GM12878 (cell line): ENCODE results near the gene LRRC27. TPM values are rescaled to one million over a fixed set of nuclear protein-coding genes. Genes with fewer than 3 reads are reported as not detected.

Experiments
- ATAC-seq: fragments of 200-7000 bp; cut with Tn5 transposase; 3 replicates; pipeline ENCODE4 v1.9.1; 2020; ENCODE audit warnings: mild to moderate bottlenecking, moderate library complexity
- BruUV-seq: library from RNA; stranded (reverse); fragments of 400-500 nt; replicated peaks from 2 replicates; lab custom pipeline; 2021; lab: Mats Ljungman, UMichigan
- CTCF ChIA-PET: fragments of 300-600 bp; sonication (Branson Sonifier 250); formaldehyde crosslinking; extraction: SDS; loops from one replicate; lab custom pipeline; 2021; ENCODE audit warnings: inconsistent platforms; lab: Yijun Ruan, JAX
- POLR2A ChIA-PET: fragments of 350-600 bp; formaldehyde crosslinking; extraction: SDS; loops from one replicate; lab custom pipeline; 2021; ENCODE audit warnings: inconsistent platforms; lab: Charles Lee
- RAD21 ChIA-PET: fragments of 300-600 bp; sonication (Branson Sonifier 250); formaldehyde crosslinking; loops from one replicate; lab custom pipeline; 2023; ENCODE audit warnings: antibody characterized with exemption; ENCODE audit not compliant: unreplicated experiment; lab: Charles Lee
- SMC1A ChIA-PET: fragments of 300-600 bp; sonication (Branson Sonifier 250); formaldehyde crosslinking; loops from one replicate; lab custom pipeline; 2023; ENCODE audit not compliant: unreplicated experiment, uncharacterized antibody; lab: Charles Lee
- DNase-seq: peaks from one replicate; pipeline ENCODE4 v3.0.0-alpha.2; 2011; ENCODE audit warnings: low read depth, low spot score
- FAIRE-seq: peaks from 3 replicates; lab custom pipeline; 2011; peaks lifted over from hg19 to GRCh38; lab: Jason Lieb, UNC
- H2AFZ ChIP-seq: 2 replicates; pipeline ENCODE4 v1.6.0; 2011; ENCODE audit warnings: low read depth, low read length, control low read depth; ENCODE audit not compliant: control insufficient read depth
- H3K27ac ChIP-seq: 2 replicates; pipeline ENCODE4 v1.5.1; 2011; ENCODE audit warnings: control low read depth; ENCODE audit not compliant: control insufficient read depth, insufficient read depth
- H3K27me3 ChIP-seq, 2 experiments: replicated peaks in 1 of 2; 2 replicates each; pipeline versions ENCODE4 v1.6.0 to v1.6.1; 2011; ENCODE audit warnings: low read length in 1 of 2; ENCODE audit not compliant: control insufficient read depth in 2 of 2, insufficient read depth in 2 of 2
- H3K36me3 ChIP-seq, 2 experiments: 2 replicates each; pipeline ENCODE4 v1.5.1; 2011; ENCODE audit warnings: low read length in 1 of 2; ENCODE audit not compliant: control insufficient read depth in 2 of 2, insufficient read depth in 2 of 2
- H3K4me1 ChIP-seq: 2 replicates; pipeline ENCODE4 v1.6.1; 2011; ENCODE audit warnings: mild to moderate bottlenecking, low read length, moderate library complexity, mixed read lengths; ENCODE audit not compliant: control insufficient read depth, insufficient read depth
- H3K4me2 ChIP-seq: 2 replicates; pipeline ENCODE4 v1.6.0; 2011; ENCODE audit warnings: control low read depth; ENCODE audit not compliant: control insufficient read depth, insufficient read depth
- H3K4me3 ChIP-seq: fragments of 200-600 bp; sonication (generic); 2 replicates; pipeline ENCODE4 v1.5.1; 2016
- H3K79me2 ChIP-seq: 2 replicates; pipeline ENCODE4 v1.6.0; 2011; ENCODE audit warnings: low read length; ENCODE audit not compliant: control insufficient read depth, insufficient read depth
- H3K9ac ChIP-seq: 2 replicates; pipeline ENCODE4 v1.8.0; 2011; ENCODE audit warnings: low read length, control low read depth, mixed read lengths; ENCODE audit not compliant: control insufficient read depth, insufficient read depth
- H3K9me3 ChIP-seq: replicated peaks from 3 replicates; pipeline ENCODE4 v1.5.1; 2011; ENCODE audit warnings: mild to moderate bottlenecking, low read length; ENCODE audit not compliant: control insufficient read depth, insufficient read depth
- H4K20me1 ChIP-seq: 2 replicates; pipeline ENCODE4 v1.6.0; 2011; ENCODE audit not compliant: control insufficient read depth, insufficient read depth
- BHLHE40 ChIP-seq, 2 experiments: fragments of 450-650 bp in 1 of 2; IDR thresholded peaks; 2 replicates each; pipeline ENCODE4 v1.6.1; 2011 to 2017; ENCODE audit warnings: low read depth in 2 of 2, borderline replicate concordance in 1 of 2, improper control_type of control experiment in 1 of 2, low read length in 1 of 2, mild to moderate bottlenecking in 1 of 2
- CBFB ChIP-seq: IDR thresholded peaks from 2 replicates; pipeline ENCODE4 v1.6.1; 2016; ENCODE audit warnings: antibody characterized with exemption, low read depth
- DPF2 ChIP-seq: fragments of 450-650 bp; IDR thresholded peaks from 2 replicates; pipeline ENCODE4 v1.6.1; 2017; ENCODE audit warnings: mild to moderate bottlenecking
- EGR1 ChIP-seq, 2 experiments: IDR thresholded peaks; 1 replicate in 1 of 2; 2 replicates in 1 of 2; pipeline ENCODE4 v1.6.1; 2011 to 2012; ENCODE audit warnings: low read depth in 2 of 2, low read length in 2 of 2, borderline replicate concordance in 1 of 2, mild to moderate bottlenecking in 1 of 2, moderate library complexity in 1 of 2
- ESRRA ChIP-seq: IDR thresholded peaks from 2 replicates; pipeline ENCODE4 v1.6.1; 2012; ENCODE audit warnings: mild to moderate bottlenecking, low read length, improper control_type of control experiment
- GATAD2B ChIP-seq: fragments of 450-650 bp; conservative IDR thresholded peaks from 2 replicates; pipeline ENCODE4 v1.6.1; 2017; ENCODE audit warnings: low read depth, mild to moderate bottlenecking, moderate library complexity
- PAX5 ChIP-seq: IDR thresholded peaks from 2 replicates; pipeline ENCODE4 v1.6.1; 2011; ENCODE audit warnings: low read depth, low read length, borderline replicate concordance
- POLR2A ChIP-seq: IDR thresholded peaks from 2 replicates; pipeline ENCODE4 v1.6.1; 2011; ENCODE audit warnings: low read depth, mild to moderate bottlenecking, low read length
- RCOR1 ChIP-seq: conservative IDR thresholded peaks from 2 replicates; pipeline ENCODE4 v1.6.1; 2012; ENCODE audit warnings: low read depth, low read length, improper control_type of control experiment
- SREBF1 ChIP-seq: IDR thresholded peaks from 2 replicates; pipeline ENCODE4 v1.6.1; 2012; ENCODE audit warnings: mild to moderate bottlenecking, low read length
- TARDBP ChIP-seq: IDR thresholded peaks from 2 replicates; pipeline ENCODE4 v1.6.1; 2016; ENCODE audit warnings: borderline replicate concordance
- USF1 ChIP-seq: IDR thresholded peaks from 2 replicates; pipeline ENCODE4 v1.6.1; 2011; ENCODE audit warnings: borderline replicate concordance, low read depth, mild to moderate bottlenecking, moderate library complexity, mixed read lengths, low read length; ENCODE audit not compliant: insufficient read depth; ENCODE audit errors: extremely low read length
- ZNF207 ChIP-seq: fragments of 450-650 bp; IDR thresholded peaks from 2 replicates; pipeline ENCODE4 v1.6.1; 2014; ENCODE audit warnings: antibody characterized with exemption, mild to moderate bottlenecking, borderline replicate concordance
- WGBS: methylation state at CpG from one replicate; pipeline ENCODE4 v1.1.6; 2016; ENCODE audit warnings: low lambda C conversion rate; ENCODE audit not compliant: insufficient replicate concordance, insufficient coverage; ENCODE audit errors: missing lambda C conversion rate; 5-methylcytosine and 5-hydroxymethylcytosine counted together
- in situ Hi-C: fragments of 300-500 bp; cut with MboI; formaldehyde crosslinking; loops from 9 replicates; pipeline ENCODE4 v1.14.3; 2018; ENCODE audit warnings: mixed read lengths
- intact Hi-C: fragments of 100-400 bp; cut with micrococcal nuclease; formaldehyde crosslinking; loops from one replicate; pipeline ENCODE4 v1.14.2; 2022; ENCODE audit not compliant: unreplicated experiment
- polyA plus RNA-seq, 11 experiments: library from polyadenylated mRNA; depleted of rRNA in 4 of 11; unstranded in 6 of 11; stranded (reverse) in 5 of 11; fragments of >200 nt; fragmentation: Nextera tagmentation in 4 of 11; fragmentation: Illumina TruSeq in 1 of 11; extraction: Ambion mirVana in 4 of 11; extraction: Trizol in 1 of 11; gene quantifications; 1 replicate in 1 of 11; 2 replicates in 10 of 11; pipeline versions ENCODE4 v1.2.1 to v1.2.3, GENCODE V29; 2011 to 2016; ENCODE audit warnings: inconsistent platforms in 2 of 11, missing spikeins in 2 of 11, low read depth in 1 of 11
- total RNA-seq, 4 experiments: library from RNA; depleted of rRNA in 3 of 4; stranded (reverse); fragments of >200 nt in 3 of 4; fragmentation: Illumina TruSeq in 1 of 4; extraction: Trizol in 1 of 4; gene quantifications; 2 replicates each; pipeline versions ENCODE4 v1.2.1 to v1.2.3, GENCODE V29; 2013 to 2021
- TF ChIP-seq, protein P1 (sequence below): fragments of 450-650 bp; formaldehyde crosslinking; IDR thresholded peaks from 2 replicates; pipeline ENCODE4 v1.4.0; 2020; ENCODE audit warnings: mild to moderate bottlenecking, moderate library complexity

LRRC27 gene
- total and polyA plus RNA-seq, 10 of the 15 experiments (the other 5 are each of a cell fraction or from before 2014, with no cell fraction given) = 0.48 to 6.9 (median 4.7) TPM

GRCh38 chr10:132397036-132397541 is 65.1 kb downstream of the LRRC27 start, which contains the start of gene PWWP2B:
Gene PWWP2B, plus strand, starts transcription at chr10:132397200. Its CDS starts 27 bp downstream, at chr10:132397227.
- Histone ChIP-seq H3K9ac (peak within 1 kb of the TSS; percentile 35; the same call in 1 of the 2 replicates), H3K27me3 (peaks cover 0 to 3% of the 10 kb centered on the region in 2 experiments; a peak in 3 of 4 replicates), H3K4me1 (peaks cover 8% of the 10 kb centered on the region; the same call in 1 of the 2 replicates), H4K20me1 (no peaks in the 10 kb centered on the region), H3K27ac (no peak within 1 kb of the TSS), H3K79me2 (no peaks in the 10 kb centered on the region), H3K36me3 (no peaks in the 10 kb centered on the region), H2AFZ (no peak within 1 kb of the TSS; the same call in 1 of the 2 replicates), H3K4me2 (peak within 1 kb of the TSS; percentile 66), H3K4me3 (peak within 1 kb of the TSS; percentile 64), H3K9me3 (no peaks in the 10 kb centered on the region)
- ChIA-PET SMC1A (no interaction called here), POLR2A (no interaction called here), RAD21 (no interaction called here), CTCF (no interaction called here)
- DNase-seq (no peak), FAIRE-seq (no peak), ATAC-seq (peak; percentile 43)
- TF ChIP-seq USF1 = no peak
- TF ChIP-seq TARDBP = no peak
- TF ChIP-seq CBFB = no peak
- TF ChIP-seq, protein P1, sequence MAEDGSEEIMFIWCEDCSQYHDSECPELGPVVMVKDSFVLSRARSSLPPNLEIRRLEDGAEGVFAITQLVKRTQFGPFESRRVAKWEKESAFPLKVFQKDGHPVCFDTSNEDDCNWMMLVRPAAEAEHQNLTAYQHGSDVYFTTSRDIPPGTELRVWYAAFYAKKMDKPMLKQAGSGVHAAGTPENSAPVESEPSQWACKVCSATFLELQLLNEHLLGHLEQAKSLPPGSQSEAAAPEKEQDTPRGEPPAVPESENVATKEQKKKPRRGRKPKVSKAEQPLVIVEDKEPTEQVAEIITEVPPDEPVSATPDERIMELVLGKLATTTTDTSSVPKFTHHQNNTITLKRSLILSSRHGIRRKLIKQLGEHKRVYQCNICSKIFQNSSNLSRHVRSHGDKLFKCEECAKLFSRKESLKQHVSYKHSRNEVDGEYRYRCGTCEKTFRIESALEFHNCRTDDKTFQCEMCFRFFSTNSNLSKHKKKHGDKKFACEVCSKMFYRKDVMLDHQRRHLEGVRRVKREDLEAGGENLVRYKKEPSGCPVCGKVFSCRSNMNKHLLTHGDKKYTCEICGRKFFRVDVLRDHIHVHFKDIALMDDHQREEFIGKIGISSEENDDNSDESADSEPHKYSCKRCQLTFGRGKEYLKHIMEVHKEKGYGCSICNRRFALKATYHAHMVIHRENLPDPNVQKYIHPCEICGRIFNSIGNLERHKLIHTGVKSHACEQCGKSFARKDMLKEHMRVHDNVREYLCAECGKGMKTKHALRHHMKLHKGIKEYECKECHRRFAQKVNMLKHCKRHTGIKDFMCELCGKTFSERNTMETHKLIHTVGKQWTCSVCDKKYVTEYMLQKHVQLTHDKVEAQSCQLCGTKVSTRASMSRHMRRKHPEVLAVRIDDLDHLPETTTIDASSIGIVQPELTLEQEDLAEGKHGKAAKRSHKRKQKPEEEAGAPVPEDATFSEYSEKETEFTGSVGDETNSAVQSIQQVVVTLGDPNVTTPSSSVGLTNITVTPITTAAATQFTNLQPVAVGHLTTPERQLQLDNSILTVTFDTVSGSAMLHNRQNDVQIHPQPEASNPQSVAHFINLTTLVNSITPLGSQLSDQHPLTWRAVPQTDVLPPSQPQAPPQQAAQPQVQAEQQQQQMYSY (CRISPR knock-in tag) = no peak
- peak in 1 of 2 experiments; percentile 58; a peak in 2 of 4 replicates for TF ChIP-seq BHLHE40 (IDR thresholded peaks at IDR 0.05; ENCODE audit: borderline replicate concordance in 1 of 2, low read depth in 2 of 2, low read length in 1 of 2)
- no peak for TF ChIP-seq PAX5
- TF ChIP-seq RCOR1 = no peak
- no peak for TF ChIP-seq SREBF1
- TF ChIP-seq POLR2A = peak; percentile 21; the same call in 1 of the 2 replicates
- TF ChIP-seq ESRRA = no peak
- peak; percentile 72 for TF ChIP-seq GATAD2B
- peak in 1 of 2 experiments; percentile 89; a peak in 2 of 3 replicates for TF ChIP-seq EGR1 (IDR thresholded peaks at IDR 0.05; ENCODE audit: borderline replicate concordance in 1 of 2, low read depth in 2 of 2, low read length in 2 of 2)
- peak; percentile 72; the same call in 1 of the 2 replicates for TF ChIP-seq DPF2
- TF ChIP-seq ZNF207 = no peak
- in situ Hi-C loops = no loop called here
- BruUV-seq = no TSS peak
- under 1% methylated on average over 15 of the region's 86 CpGs for WGBS
- intact Hi-C loops = loop anchor here (5.0 kb wide), 1 partner anchor 55 kb away; no protein-coding TSS in a partner anchor
